ENCODE results near the gene LIX1L.
"Not testable (repeated sequence)": the region's sequence is repeated elsewhere in the genome, so short reads cannot be mapped to it uniquely, and the experiment has no call there.

Gene LIX1L

GRCh38 chr1:145927916-145928643 is 29.7 kb downstream of the LIX1L start:
- DNase-seq = no peak

GRCh38 chr1:145927063-145927886 is 30.5 kb downstream of the LIX1L start, which contains the start of gene RBM8A:
Gene RBM8A, minus strand, starts transcription at chr1:145927484. Its CDS starts 58 bp downstream, at chr1:145927426.
- DNase-seq = peak; percentile 99

GRCh38 chr1:145926686-145927062 is 31.1 kb downstream of the LIX1L start:
- no peak for DNase-seq

- DNase-seq = no peak
Measured at GRCh38 chr1:145922266-145922665, 35.6 kb downstream of the LIX1L start.

GRCh38 chr1:145920297-145920696 is 37.5 kb downstream of the LIX1L start:
- DNase-seq = not testable (repeated sequence)

GRCh38 chr1:145918992-145919939 is 38.6 kb downstream of the LIX1L start:
- DNase-seq = peak; percentile 50

- peak; percentile 95 for DNase-seq
Measured at GRCh38 chr1:145918144-145918991, 39.4 kb downstream of the LIX1L start, which contains the start of gene PEX11B. Gene PEX11B, minus strand, starts transcription at chr1:145918717. Its CDS starts 29 bp downstream, at chr1:145918688.

- DNase-seq = no peak
Measured at GRCh38 chr1:145917595-145917994, 40.2 kb downstream of the LIX1L start.

GRCh38 chr1:145916745-145917144 is 41.1 kb downstream of the LIX1L start:
- DNase-seq = no peak

GRCh38 chr1:145912128-145912641 is 45.6 kb downstream of the LIX1L start:
- DNase-seq = no peak

GRCh38 chr1:145908653-145909052 is 49.2 kb downstream of the LIX1L start:
- no peak for DNase-seq

GRCh38 chr1:145906954-145907753 is 50.7 kb downstream of the LIX1L start:
- no peak for DNase-seq

GRCh38 chr1:145901312-145902021 is 56.4 kb downstream of the LIX1L start:
- no peak for DNase-seq

- DNase-seq = no peak
Measured at GRCh38 chr1:145898756-145899155, 59.1 kb downstream of the LIX1L start.

- DNase-seq = no peak
Measured at GRCh38 chr1:145897969-145898368, 59.8 kb downstream of the LIX1L start.

- DNase-seq = no peak
Measured at GRCh38 chr1:145895471-145895870, 62.3 kb downstream of the LIX1L start.

- DNase-seq = no peak
Measured at GRCh38 chr1:145893306-145894055, 64.3 kb downstream of the LIX1L start.

- DNase-seq = peak; percentile 90
Measured at GRCh38 chr1:145892486-145893087, 65.2 kb downstream of the LIX1L start.

Data from hematopoietic multipotent progenitor cell treated with erythropoietin and hydrocortisone succinate and interleukin-3 and kit ligand, for 8 days (in vitro differentiated cells).